NCI-H82 treated with DMSO at 0.1 percent for 48 hours (cell line): ENCODE results near the gene STX1A.
"Not testable (repeated sequence)": the region's sequence is repeated elsewhere in the genome, so short reads cannot be mapped to it uniquely, and the experiment has no call there.

ENCODE experiments used
- DNase-seq: peaks from one replicate; lab custom pipeline; 2025; ENCODE audit not compliant: unreplicated experiment; lab: John Stamatoyannopoulos, UW

The STX1A gene

GRCh38 chr7:73655309-73655708, 64.2 kb downstream of the STX1A start:
- DNase-seq, result not testable (repeated sequence)

- peak; percentile 43 for DNase-seq
These were observed 66.9 kb downstream of the STX1A start for GRCh38 chr7:73652541-73652949.

GRCh38 chr7:73650524-73650923, 68.9 kb downstream of the STX1A start:
- no peak for DNase-seq

- DNase-seq, result no peak
These were observed 69.9 kb downstream of the STX1A start for GRCh38 chr7:73649576-73649975.
